ENCODE measurements around the gene CCNYL1.
A peak's percentile ranks its signal among the peaks of the same experiment; 100 is the strongest.

Gene CCNYL1

DNA sequence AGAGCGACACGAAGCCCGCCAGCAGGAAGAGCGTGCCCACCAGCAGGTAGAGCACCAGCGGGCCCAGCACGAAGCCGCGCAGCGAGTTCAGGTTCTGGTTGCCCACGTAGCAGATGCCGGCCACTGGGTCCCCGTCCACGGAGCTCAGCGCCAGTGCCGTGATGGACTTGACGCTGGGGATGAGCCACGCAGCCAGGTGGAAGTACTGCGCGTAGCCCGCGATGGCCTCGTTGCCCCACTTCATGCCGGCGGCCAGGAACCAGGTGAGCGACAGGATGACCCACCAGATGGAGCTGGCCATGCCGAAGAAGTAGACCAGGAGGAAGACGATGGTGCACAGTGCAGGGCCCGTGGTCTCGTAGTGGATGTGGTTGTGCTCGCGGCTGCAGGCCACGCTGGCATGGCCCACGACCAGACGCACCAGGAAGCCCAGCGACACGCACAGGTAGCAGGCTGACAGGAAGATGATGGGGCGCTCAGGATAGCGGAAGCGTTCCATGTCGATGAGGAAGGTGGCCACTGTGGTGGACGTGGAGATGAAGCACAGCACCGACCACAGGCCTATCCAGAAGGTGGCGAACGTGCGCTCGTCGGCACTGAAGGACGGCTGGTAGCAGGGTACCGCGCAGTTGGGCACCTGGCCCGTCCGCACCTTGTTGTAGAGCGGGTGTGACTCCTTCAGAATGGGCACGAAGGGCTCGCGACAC is 56.2 kb downstream of the CCNYL1 start:
- peak; percentile 29 for DNase-seq

DNA sequence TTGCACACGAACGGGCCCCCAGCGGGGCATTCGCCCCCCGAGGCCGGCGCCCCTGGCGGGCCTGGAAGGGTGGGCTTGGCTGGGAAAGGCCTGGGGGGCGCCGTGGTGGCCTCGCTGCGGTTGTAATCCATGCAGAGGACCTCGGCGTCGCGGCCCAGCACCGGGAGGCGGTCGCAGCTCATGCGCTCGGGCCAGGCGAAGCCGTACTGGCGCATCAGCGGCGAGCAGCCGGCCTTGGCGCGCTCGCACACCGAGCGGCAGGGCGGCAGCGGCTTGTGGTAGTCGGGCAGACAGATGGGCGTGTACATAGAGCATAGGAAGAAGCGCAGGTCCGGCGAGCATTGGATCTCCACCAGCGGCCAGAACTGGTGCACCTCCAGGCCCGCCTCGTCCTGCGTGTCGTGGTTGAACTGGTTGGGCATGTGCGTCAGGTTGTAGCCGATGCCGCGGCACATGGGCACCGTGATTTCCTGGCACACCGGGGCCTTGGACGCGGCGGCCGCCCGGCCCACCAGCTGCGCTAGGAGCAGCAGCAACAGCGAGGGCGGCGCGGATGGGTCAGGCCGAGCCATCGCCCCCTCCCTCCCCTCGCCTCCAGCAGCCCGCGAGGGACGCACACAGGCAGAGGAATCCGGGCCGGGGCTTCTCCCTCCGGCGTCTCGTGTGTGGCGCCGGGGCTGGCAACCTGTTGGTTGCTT is 56.9 kb downstream of the CCNYL1 start:
- peak; percentile 69 for DNase-seq

DNA sequence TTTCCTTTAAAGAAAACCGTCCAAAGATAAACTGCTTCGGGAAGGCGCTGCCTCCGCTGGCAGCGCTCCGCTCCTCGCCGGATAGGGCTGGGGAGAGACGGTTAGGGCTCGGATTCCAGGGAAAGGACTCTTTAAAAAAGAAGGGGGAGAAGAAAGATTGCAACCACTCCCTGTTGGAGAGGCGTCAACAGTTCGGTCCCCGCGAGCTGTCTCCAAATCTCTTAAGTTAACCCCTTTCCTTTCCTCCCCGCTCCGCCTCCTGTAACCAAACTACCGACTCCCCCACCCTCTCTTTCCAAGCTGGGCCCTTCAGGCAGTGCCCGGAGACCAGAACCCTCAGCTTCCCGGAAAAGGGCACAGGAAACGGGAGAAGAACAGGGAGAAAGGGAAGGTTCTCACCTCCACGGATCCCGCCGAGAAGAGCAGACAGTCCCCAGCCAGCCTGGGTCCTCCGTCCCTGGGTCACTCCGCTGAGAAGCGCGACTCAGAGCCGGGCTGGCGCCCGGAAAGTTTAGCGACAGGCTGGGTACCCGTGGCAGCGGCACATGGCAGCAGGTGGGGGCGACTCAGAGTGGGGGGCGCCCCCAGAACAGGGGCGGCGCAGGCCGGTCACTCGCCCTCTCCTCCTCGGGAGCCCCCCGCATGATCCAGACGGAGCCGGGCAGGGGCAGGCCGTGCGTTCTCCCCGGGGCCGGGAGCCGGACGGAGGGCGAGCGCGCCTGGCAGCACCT is 57.6 kb downstream of the CCNYL1 start:
- DNase-seq: peak; percentile 59

DNA sequence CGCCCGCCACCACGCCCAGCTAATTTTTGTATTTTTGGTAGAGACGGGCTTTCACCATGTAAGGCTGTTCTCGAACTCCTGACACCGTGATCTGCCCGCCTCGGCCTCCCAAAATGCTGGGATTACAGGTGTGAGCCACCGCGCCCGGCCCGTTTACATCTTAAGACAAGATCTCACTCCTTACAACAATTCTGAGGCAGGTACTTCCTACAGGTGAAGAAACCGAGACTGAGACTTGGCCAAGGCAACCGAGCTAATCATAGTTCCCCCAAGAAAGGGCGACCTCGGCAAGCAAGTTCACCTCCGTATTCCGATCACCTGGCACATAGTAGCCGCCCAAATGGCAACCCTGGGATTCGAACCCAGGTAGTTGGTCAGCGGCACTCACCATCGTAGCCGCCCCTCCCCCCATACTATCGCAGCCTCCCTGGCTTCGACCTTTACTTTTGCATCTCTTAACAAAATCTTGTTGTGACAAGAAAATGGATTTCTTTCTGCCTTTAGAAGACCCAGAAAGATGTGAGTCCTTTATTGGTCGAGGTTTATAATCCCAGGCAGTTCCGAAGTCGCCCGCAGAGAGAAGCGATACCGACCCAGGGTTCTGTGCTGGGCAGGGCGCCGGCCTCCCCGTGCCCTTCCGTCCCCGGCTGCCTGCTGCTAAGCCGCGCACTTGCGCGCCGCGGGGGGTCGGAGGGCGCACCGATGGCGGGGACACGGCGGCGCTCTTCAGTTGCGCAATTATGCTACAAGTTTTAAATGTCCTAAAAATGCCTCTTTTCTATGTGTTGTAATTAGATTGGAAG is 59.4 kb downstream of the CCNYL1 start:
- no peak for DNase-seq

DNA sequence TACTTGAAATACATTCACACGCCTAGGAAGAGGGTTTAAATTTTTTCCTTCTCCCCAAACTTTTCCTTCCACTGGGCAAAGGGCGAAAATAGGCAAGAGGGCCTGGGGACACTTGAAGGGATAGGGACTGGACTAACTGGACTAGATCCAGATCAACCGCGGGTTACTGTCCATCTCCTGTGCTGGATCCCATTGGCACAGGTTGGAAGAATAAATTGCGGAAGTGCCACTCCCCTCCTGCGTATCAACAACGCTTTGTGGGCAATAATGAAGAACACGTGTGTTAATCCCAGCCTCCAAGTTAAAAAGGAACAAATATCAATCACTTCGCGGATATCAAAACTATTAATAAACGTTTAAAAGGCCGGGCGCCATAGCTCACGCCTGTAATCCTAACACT is 60.0 kb downstream of the CCNYL1 start:
- DNase-seq: no peak

DNA sequence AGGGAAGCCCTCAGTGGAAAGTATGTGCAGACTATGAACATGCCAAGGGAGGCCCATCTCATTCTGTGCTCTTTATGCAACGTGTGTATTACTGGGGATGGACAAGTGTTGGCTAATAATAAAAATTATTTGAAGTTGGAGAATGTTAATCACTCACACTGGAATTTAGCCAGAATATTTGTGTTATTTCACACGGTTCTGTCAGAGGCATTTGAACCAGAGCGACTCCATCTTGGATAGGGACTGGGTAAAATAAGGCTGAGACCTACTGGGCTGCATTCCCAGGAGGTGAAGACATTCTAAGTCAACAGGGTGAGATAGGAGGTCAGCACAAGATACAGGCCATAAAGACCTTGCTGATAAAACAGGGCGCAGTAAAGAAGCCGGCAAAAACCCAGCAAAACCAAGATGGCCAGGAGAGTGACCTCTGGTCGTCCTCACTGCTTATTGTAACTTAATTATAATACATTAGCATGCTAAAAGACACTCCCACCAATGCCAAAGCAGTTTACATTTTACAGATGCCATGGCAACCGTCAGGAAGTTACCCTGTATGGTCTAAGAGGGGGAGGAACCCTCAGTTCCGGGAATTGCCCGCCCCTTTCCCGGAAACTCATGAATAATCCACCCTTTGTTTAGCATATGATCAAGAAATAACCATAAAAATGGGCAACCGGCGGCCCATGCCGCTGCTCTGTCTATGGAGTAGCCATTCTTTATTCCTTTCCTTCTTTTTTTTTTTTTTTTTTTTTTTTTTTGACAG is 60.8 kb downstream of the CCNYL1 start:
- DNase-seq: peak; percentile 81

DNA sequence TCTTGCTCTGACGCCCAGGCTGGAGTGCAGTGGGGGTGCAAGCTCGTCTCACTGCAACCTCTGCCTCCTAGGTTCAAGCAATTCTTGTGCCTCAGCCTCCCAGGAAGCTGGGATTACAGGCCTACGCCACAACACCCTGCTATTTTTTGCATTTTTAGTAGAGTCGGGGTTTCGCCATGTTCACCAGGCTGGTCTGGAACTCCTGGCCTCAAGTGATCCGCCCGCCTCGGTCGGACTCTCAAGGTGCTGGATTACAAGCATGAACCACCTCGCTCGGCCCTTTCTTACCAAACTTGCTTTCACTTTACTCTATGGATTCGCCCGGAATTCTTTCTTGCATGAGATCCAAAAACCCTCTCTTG is 61.4 kb downstream of the CCNYL1 start:
- DNase-seq: no peak

DNA sequence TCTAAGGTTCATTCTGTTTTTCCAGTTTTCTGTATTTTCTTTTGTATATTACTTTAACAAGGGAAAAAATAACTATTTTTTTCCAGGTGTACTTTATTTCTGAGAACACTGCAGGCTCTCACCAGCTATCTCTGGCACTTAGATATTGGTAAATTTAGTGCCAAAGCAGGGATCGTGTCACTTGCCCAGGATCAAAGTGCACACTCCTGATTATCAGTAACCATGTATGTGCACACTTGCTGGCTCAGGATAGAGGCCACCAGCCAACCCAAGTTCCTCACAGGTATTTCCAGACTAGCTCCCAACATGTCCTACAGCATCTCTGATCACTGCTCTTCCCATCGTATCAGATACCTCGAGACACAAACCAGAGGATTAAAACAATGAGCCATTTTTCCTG is 64.0 kb downstream of the CCNYL1 start:
- DNase-seq: no peak

DNA sequence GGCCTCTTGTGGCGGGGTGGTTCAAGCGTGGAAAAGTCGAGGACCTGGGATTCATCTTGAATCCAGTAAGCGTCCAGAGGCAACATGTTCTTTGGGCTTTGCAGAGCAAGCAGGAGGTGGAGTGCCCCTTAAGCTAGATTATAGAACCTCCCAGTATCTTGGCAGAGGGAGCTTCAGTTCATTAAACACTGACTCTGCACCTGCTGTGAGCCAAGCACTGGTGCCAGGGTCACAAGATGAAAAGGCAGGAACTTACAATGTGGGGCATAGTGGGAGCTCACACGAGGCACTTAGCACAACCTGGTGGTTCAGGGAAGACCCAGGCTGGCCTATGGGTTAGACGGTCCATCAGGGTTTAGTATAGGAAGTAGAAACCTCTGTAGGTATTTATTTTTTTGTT is 65.7 kb downstream of the CCNYL1 start:
- no peak for DNase-seq

DNA sequence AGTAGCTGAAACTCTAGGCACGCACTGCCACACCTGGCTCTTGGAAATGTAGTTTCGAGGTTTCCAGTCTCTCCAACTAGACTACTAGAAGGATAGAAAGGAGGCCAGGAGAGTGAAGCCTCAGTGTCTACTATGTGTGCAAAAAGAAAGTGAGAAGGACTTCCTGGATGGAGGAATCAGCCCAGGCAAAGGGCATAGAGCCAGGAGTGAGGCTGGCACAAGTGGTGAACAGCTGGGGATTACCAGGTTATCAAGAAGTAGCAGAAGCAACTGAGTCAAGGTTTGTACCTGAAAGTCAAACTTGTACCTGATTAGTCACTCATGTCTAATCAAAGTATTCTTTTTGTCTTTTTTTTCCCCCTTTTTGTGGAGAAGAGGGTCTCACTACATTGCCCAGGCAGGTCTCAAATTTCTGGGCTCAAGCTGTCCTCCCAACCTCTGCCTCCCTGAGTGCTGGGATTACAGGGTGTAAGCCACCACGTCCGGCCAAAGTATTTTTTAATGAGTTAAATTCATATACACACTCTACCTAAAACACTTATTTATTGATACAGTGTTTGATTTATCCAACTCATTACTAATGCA is 67.0 kb downstream of the CCNYL1 start:
- no peak for DNase-seq

DNA sequence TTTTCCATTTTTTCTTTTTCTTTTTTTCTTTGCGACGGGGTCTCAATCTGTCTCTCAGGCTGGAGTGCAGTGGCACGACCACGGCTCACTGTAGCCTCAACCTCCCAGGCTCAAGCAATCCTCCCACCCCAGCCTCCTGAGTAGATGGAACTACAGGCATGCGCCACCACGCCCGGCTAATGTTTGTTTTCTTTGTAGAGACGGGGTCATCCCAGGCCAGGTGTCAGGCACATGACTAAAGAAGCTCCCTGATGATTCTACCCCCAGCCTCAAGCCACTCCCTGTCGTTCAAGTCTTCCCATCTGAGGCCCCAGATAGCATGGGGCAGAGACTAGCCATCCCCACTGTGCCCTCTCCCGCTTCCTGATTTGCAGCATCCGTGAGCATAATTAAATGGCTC is 68.1 kb downstream of the CCNYL1 start:
- DNase-seq: no peak

DNA sequence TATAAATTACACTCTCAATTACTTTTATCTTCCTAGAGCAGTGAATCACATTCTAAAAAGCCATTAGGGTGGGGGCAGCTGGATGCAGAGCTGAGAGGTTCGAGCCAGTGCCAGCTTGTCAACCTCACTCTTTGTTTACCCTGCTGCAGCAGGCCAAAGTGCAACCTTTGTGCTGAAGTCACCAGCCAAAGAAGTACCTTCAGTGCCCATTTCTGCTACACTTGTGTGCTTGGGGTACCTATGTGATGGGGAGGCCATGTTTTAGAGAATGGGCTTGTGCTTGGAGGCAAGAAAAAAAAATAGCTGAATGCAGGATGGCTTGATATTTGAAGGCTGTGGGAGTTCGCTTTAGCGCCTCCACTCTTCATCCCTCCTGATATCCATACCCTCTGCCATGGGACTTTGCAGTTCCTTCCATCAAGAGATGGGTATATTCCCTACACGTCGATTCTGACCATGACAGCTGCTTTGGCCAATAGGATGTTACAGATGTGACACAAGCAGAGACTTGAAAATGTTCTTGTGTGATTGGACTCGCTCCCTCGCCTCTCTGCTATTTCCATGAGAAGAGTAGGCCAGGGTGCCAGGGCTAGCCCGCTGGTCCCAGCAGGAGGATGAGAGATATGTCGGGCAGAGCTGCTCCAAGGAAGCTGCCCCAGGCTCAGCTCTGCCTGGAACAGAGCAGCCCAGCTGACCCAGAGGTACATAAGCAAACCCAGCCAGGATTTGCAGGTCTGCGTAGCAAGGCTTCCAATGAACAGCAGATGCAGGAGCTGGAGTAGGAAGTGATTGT is 71.0 kb downstream of the CCNYL1 start:
- DNase-seq: no peak

DNA sequence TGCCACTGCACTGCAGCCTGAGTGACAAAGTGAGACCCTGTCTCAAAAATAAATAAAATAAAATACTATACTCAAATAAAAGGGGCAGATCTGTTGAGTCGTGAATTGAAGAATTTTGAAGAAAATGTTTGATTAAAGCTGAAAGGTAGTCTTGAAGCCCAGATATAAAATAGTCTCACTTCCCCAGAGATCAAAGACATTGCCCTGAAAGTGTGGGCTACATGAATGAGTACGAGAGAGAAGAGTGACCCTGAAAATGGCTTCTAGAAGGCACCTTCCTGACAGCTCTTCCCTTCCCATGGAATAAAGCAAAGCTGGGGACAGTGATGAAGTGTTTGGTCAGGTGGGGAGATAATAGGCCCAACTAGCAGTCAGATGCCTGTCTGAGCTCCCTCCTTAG is 72.1 kb downstream of the CCNYL1 start:
- DNase-seq: no peak

DNA sequence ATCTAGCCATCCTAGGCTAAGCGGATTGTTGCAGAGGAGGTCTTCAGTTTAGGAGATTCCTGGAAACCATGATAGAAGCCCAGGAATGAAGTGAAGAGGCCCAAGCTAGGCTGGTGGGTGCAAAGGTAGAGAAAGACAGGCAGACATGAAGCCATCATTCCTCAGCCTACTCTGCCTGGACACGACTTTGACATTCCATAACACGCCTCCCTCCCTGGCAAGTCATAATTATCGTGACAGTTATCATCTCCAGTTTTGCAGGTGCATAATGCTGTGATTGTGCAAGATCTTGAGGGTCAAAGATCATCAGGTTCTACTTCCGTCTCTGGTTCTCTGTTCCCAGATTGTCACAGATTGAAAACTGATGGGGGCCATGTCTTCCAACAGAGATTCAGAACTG is 73.5 kb downstream of the CCNYL1 start:
- DNase-seq: no peak

DNA sequence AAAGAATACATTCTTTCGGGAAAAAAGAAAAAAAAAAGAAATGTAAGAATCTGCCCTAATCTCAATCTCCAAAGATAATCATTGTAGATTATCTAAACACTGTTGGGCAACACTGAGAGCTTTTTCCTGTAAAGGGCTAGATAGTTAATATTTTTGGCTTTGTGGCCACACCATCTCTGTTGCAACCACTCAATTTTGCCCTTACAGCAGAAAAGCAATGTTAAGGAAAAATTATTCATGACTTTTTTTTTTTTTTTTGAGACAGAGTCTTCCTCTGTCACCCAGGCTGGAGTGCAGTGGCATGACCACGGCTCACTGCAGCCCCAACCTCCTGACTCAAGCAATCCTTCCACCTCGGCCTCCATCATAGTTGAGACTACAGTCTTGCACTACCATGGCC is 75.6 kb downstream of the CCNYL1 start:
- DNase-seq: no peak

DNA sequence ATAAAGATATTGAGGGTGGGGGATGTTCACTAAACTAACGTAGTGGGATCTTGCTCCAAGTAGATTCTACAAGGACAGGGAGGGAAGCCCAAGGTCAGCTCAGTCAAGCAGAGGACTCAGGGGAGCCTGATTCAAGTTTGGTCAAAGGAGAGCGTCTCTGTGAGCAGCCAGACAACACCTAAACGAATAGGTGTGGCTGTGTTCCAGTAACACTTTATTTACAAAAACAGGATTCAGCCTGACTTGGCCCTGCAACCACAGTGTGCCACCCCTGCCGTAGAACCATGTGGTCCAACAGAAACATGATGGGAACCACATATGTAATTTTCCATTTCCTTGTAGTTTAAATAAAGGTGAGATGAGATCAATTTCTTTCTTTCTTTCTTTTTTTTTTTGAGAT is 76.4 kb downstream of the CCNYL1 start:
- DNase-seq: no peak

DNA sequence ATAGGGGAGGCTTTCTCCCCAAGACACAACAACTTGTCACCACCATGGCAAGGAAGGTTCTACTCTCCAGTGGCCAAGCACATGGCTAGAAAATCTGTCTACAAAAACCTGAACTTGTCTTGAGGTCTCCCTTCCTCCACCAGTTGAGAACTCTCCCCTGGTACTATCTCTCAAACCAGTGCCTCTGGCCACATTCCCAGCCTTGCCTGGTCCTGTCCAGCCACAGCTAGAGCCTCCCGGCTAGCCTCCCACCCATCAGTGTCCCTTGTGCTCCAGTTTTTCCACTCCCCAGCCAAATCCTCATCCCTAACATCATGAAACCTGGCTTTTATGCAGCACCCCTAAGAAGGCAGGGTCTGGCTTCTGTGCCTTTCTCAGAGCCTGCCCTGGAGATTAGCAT is 79.5 kb downstream of the CCNYL1 start:
- no peak for DNase-seq

DNA sequence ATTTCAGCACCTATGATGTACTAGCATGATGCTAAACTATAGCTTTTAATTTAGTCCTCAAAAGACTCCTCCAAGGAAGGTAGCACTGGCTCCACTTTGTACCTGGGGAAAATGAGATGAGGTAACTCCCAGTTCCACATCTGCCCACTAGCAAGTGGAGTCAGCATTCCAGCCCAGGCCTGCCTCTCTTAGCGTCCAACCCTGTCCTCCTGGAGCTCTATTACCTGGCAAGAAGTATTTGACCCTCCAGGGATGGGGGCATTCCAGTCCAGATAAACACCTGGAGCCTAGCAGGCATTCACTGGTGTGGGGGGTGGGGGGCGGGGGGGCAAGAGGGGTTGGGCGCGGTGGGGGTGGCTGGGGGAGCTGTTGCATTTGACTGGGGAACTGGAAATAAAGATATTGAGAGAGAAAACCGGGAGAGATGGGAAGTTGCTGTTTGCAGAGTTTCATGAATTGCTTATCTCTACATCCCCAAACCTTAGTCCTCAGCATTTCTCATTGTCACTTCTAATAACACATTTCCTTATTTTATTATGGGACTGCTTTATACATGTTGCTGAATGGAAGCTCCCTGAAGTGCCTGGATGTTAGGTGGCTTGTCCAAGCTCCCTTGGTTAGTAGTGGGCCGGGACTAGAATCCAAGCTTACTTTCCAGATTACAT is 80.3 kb downstream of the CCNYL1 start:
- no peak for DNase-seq

DNA sequence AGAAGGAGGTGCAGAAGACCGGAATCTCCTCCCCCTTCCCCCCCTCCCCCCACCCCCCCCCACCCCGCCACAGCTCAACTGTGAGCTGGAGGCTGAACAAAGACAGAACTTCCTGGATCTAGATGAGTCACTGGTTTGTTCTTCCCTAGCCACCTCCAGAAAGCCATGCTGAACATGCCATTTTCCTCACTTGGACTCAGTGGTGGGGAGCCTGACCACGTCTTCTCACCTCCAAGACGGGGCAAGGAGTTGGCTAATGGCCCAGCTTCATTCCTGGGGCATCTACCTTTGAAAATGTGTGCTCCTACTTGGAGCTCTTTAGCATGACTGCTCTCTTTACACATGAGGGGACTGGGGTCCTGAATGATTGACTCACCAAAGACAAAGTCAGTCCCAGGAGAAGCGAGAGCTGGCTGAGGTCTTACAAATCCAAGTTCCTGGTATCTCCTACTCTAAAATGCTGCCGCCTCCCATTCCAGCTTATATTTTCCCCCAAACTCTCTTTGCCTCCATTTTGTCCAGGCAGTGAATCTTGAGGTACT is 80.9 kb downstream of the CCNYL1 start:
- peak; percentile 30 for DNase-seq

DNA sequence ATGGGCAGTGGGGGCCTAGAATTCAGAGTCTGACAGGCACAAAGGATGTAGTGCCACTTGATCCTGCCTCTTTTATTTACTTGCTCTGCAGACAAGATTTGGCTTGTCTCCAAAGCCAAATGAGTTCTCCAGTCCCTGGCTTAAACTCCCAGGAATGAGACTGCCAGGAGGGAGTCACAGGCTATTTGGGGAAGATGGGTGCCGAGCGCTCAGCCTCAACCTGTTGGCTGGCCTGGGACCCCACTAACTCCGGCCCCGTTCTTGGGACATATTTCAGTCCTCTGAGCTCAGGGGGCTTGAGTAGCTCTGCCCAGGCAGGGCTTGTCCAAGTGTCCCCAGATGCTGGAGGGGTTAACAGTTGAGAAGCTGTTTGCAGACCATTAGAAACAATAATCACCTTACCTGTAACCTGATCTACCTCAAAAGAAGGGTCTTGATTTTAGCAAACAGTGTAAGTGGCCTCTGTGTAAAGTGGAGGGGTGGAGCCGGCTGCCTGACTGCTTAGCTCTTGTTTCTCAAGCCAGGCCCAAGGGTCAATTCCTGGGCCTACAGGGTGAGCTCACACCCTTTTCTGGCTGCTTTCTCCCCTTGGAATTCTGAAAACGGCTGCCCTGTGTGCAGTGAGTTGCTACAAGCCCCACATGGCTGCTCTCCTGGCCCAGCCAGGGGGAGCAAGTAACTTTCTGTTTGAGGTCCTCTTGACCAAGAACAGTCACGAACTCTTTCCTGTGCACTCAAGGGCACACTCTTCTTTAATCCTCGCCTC is 85.3 kb downstream of the CCNYL1 start:
- DNase-seq: no peak
